ENCODE data around the gene F8.

F8 gene

DNA sequence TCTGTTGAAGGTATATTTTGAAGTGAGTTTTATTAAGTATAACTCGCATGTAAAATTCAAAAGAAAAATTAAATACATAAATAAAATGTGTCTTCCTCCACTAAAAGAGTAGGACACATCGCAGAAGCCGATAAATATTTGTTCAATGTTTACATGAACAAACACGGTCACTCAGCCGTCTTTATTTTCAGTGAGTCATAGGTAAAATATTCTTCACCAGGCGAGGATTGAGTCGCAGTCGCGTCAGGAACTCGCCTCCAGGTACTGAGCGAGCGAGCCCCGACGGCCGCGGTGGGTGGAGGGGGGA lies 3.9 kb upstream of the F8 start:
- Histone ChIP-seq H3K4me3 (ENCODE audit: low read length, poor library complexity, severe bottlenecking) (peak overlapping the region; percentile 100), H3K27me3 (ENCODE audit: insufficient read depth, low read length, poor library complexity, severe bottlenecking) (no peaks in the 10 kb centered on the region), H3K9me2 (replicated peaks; ENCODE audit: low read depth, low read length) (no peaks in the 10 kb centered on the region), H3K9ac (ENCODE audit: low read depth, low read length, poor library complexity, severe bottlenecking) (peak overlapping the region; percentile 79), H2AFZ (ENCODE audit: low read length) (peak overlapping the region; percentile 83; the same call in 1 of the 2 replicates), H3F3A (ENCODE audit: low read depth) (peaks cover 8% of the 10 kb centered on the region), H3K4me1 (ENCODE audit: insufficient read depth, low read length, poor library complexity, severe bottlenecking) (peaks cover 11% of the 10 kb centered on the region), H3K9me3 (ENCODE audit: insufficient read depth, low read depth, low read length) (no peaks in the 10 kb centered on the region), H3K36me3 (ENCODE audit: insufficient read depth, low read length) (no peaks in the 10 kb centered on the region), H4K20me1 (ENCODE audit: insufficient read depth, low read length, poor library complexity, severe bottlenecking) (no peaks in the 10 kb centered on the region), H3K4me2 (ENCODE audit: low read depth, low read length, poor library complexity, severe bottlenecking) (peak overlapping the region; percentile 76), H3K79me2 (ENCODE audit: insufficient read depth, low read length) (peaks cover 31% of the 10 kb centered on the region)
- TF ChIP-seq, protein P1, sequence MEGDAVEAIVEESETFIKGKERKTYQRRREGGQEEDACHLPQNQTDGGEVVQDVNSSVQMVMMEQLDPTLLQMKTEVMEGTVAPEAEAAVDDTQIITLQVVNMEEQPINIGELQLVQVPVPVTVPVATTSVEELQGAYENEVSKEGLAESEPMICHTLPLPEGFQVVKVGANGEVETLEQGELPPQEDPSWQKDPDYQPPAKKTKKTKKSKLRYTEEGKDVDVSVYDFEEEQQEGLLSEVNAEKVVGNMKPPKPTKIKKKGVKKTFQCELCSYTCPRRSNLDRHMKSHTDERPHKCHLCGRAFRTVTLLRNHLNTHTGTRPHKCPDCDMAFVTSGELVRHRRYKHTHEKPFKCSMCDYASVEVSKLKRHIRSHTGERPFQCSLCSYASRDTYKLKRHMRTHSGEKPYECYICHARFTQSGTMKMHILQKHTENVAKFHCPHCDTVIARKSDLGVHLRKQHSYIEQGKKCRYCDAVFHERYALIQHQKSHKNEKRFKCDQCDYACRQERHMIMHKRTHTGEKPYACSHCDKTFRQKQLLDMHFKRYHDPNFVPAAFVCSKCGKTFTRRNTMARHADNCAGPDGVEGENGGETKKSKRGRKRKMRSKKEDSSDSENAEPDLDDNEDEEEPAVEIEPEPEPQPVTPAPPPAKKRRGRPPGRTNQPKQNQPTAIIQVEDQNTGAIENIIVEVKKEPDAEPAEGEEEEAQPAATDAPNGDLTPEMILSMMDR (conservative IDR thresholded peaks at IDR 0.05; ENCODE audit: low read length): no peak
- no peak for TF ChIP-seq EZH2phosphoT487 (IDR thresholded peaks at IDR 0.05; ENCODE audit: borderline replicate concordance)

DNA sequence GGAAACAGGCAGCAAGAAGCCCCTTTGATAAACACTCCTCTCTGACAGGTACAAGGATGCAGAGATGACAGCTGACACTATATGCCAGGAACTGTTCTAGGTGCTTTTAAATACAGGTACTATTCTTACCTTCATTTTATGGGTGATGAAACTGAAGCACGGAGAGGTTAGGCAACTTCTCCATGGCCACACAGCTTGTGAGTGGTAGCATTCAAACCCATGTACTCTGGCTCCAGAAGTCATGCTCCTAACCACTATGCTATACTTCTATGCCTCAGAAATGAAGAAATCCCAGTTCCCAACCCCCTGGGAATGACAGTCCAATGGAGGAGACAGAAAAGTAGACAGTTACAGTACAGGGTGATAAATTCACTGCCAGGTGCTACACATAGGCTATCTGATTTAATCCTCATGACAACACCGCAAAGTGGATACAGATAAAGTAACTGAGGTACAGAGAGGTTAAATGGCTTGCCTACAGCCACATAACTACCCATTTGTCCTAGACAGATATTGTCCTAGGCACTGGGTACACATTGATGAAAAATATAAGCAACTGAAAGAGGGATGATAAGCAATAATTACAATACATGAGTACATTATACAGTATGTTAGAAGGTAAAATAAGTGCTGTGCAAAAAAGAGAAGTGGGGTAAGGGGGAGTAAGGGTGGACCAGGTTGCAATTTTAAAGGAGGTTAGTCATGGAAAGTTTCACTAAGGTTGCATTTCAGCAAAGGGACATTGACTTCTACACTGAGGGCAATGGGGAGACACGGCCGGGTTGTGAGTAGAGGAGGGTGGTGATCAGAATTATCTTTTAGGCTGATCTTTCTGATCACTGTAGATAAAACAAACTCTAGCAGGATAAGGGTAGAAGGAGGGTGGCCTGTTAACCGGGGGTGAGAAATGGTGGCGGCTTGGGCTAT lies 1.6 kb upstream of the F8 start:
- Histone ChIP-seq H3K9me3 (ENCODE audit: insufficient read depth, low read depth, low read length) (no peaks in the 10 kb centered on the region), H3K4me1 (ENCODE audit: insufficient read depth, low read length, poor library complexity, severe bottlenecking) (peaks cover 10% of the 10 kb centered on the region), H2AFZ (ENCODE audit: low read length) (no peak overlapping the region), H3K36me3 (ENCODE audit: insufficient read depth, low read length) (no peaks in the 10 kb centered on the region), H3K27me3 (ENCODE audit: insufficient read depth, low read length, poor library complexity, severe bottlenecking) (no peaks in the 10 kb centered on the region), H3K9me2 (replicated peaks; ENCODE audit: low read depth, low read length) (no peaks in the 10 kb centered on the region), H4K20me1 (ENCODE audit: insufficient read depth, low read length, poor library complexity, severe bottlenecking) (no peaks in the 10 kb centered on the region), H3F3A (ENCODE audit: low read depth) (peaks cover 8% of the 10 kb centered on the region), H3K79me2 (ENCODE audit: insufficient read depth, low read length) (peaks cover 17% of the 10 kb centered on the region), H3K9ac (ENCODE audit: low read depth, low read length, poor library complexity, severe bottlenecking) (no peak overlapping the region), H3K4me2 (ENCODE audit: low read depth, low read length, poor library complexity, severe bottlenecking) (no peak overlapping the region), H3K4me3 (ENCODE audit: low read length, poor library complexity, severe bottlenecking) (no peak overlapping the region)
- TF ChIP-seq, protein P1 (conservative IDR thresholded peaks at IDR 0.05; ENCODE audit: low read length): no peak
- no peak for TF ChIP-seq EZH2phosphoT487 (IDR thresholded peaks at IDR 0.05; ENCODE audit: borderline replicate concordance)

- Histone ChIP-seq H3K36me3 (ENCODE audit: insufficient read depth, low read length) (no peaks in the 10 kb centered on the region), H4K20me1 (ENCODE audit: insufficient read depth, low read length, poor library complexity, severe bottlenecking) (no peaks in the 10 kb centered on the region), H3K4me1 (ENCODE audit: insufficient read depth, low read length, poor library complexity, severe bottlenecking) (no peaks in the 10 kb centered on the region), H3K4me3 (ENCODE audit: low read length, poor library complexity, severe bottlenecking) (no peak overlapping the region), H3K4me2 (ENCODE audit: low read depth, low read length, poor library complexity, severe bottlenecking) (no peak overlapping the region), H3K79me2 (ENCODE audit: insufficient read depth, low read length) (no peaks in the 10 kb centered on the region), H3K9me3 (ENCODE audit: insufficient read depth, low read depth, low read length) (no peaks in the 10 kb centered on the region), H3K27me3 (ENCODE audit: insufficient read depth, low read length, poor library complexity, severe bottlenecking) (no peaks in the 10 kb centered on the region), H3K9me2 (replicated peaks; ENCODE audit: low read depth, low read length) (no peaks in the 10 kb centered on the region), H3K9ac (ENCODE audit: low read depth, low read length, poor library complexity, severe bottlenecking) (no peak overlapping the region), H2AFZ (ENCODE audit: low read length) (no peak overlapping the region), H3F3A (ENCODE audit: low read depth) (no peaks in the 10 kb centered on the region)
- TF ChIP-seq EZH2phosphoT487 (IDR thresholded peaks at IDR 0.05; ENCODE audit: borderline replicate concordance): no peak
- TF ChIP-seq, protein P1 (conservative IDR thresholded peaks at IDR 0.05; ENCODE audit: low read length): no peak
These were observed 1.9 kb downstream of the F8 start for GRCh38 chrX:155020591-155020990.
